CD4-positive, alpha-beta T cell treated with Interleukin-1 beta for 1 hour (primary cell): ENCODE data around the gene PRPF4.
"Not testable (repeated sequence)": the region's sequence is repeated elsewhere in the genome, so short reads cannot be mapped to it uniquely, and the experiment has no call there.

Experiments
- DNase-seq, 2 donors: peaks; one replicate each; pipeline ENCODE4 v3.0.0-alpha.2; 2020 to 2022

PRPF4 gene

DNA sequence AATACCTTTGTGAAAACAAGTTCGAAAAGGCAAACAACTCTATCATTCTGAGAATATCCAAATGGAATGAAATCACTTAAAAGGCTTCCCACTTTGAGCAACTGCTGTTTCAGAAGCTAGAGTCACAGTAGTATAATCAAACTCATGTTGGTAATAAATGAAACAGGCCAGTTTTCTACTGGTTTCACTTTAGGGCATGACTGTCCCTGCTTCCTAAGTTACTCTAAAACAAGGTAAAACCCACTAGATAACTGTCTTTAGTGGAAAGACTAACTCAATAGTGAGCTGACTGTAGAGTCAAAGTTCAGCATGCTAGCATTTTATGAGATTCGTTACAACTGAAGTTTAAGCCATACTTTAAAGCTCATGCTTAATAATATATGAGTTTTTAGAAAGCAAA lies 6.1 kb upstream of the PRPF4 start:
- no peak for DNase-seq

DNA sequence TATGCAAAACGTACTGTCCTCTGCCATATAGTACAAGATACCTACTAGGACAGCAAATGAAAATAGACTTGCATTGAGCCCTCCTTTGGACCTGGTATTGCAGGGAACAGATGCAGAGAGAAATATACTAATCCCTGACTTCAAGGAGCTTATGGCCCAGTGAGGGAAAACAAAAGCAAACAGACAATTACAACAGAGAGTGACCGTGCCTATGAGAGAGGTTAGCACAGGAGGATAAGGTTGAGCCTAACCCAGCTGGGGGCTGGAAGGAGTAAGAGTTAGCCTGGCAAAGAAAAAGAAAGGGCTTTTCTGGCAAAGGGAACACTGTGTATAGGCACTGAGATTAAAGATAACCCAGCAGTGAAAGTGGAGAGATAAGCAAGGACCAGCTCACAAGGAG lies 5.6 kb upstream of the PRPF4 start:
- DNase-seq, result no peak

DNA sequence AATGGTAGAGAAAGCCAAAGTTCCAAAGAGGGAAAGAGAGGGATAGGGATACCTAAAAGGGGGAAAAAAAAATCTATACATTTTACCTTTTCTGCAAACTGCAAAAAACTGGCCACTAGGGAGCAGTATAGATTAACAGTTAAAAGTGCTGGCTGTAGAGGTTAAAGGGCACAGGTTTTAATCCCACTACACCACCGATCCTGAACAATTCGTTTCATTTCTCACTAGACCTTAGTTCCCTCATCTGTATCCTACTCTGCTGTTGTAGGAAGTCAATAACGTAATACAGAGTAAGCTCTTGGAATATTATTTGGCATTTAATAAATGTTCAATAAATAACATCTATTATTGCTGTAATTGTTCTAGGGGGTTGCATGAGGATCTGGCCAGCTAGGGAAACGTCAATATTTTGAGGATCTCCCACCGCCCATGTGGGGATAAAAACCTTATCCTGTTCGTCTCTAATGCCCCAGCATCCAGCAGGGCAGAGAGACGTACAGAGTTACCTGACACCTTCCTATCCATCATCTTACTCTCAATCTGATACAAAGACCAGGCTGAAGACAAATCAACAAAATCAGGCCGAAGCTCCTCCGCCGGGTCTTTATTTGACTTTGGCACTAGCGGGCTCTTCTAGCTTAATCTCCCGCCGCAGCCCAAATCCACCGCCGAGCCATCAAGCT lies 843 bp upstream of the PRPF4 start:
- DNase-seq, result peak; percentile 15 to 75

DNA sequence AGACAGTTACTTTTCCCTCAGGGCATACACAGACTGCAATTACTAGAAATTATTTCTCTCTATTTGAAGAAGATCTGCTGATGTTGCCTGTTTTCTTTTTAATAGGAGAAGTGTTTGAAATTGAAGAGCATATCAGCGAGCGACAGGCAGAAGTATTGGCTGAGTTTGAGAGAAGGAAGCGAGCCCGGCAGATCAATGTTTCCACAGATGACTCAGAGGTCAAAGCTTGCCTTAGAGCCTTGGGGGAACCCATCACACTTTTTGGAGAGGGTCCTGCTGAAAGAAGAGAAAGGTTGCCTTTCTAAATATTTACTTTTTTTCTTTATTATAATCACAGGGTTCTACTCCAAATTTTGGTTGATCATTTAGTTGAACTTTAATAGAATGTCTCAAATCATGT lies 3.4 kb downstream of the PRPF4 start:
- DNase-seq, result no peak

DNA sequence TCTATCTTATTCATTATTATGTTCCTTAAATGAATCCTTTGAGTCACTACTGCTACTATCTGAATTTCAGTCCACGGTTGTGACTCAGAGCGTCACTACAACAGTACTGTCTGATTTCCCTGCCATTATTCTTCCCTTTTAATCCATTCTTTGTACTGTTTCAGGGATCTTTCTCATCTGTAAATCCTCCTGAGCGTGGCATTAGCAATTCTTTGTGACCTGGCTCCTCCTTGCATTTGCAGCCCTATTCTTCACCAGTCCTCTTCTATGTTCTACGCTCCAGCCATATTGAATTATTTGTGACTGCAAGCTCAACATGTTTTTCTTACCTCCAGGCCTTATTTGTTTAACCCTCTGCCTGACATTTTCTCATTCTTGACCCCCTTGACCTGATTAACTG lies 5.9 kb downstream of the PRPF4 start:
- DNase-seq, result no peak

DNA sequence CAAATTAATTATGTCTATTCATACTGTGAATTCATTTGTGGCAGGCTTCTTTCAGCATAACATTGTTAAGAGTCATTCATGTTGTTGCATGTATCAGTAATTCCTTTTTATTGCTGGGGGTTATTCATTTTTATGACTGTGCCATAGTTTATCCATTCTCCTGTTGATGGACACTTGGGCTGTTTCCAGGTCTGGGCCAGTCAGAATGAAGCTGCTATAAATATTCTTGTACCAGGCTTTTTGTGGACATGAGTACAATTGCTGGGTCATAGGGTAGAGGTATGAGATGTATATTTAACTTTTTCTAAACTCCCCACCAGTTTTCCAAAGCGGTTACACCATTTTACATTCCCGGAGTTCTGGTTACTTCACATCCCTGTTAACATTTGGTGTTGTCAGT lies 13.6 kb downstream of the PRPF4 start:
- DNase-seq, result no peak

DNA sequence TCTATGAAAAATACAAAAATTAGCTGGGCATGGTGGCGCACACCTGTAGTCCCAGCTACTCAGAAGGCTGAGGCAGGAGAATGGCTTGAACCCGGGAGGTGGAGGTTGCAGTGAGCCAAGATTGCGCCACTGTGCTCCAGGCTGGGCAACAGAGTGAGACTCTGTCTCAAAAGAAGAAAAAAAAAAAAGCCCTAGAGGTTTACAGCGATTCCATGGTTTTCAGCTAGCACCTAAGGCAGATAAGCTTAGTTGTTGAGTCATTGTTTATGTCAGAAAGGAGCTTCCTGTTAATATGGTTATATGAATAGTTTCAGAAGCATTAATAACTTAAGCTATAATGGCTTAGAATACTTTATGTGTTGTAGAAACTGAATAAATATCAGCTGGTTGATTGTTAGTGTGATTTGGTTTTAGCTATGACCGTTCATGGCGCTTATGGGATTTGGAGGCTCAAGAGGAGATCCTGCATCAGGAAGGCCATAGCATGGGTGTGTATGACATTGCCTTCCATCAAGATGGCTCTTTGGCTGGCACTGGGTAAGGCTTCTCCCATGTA lies 14.7 kb downstream of the PRPF4 start:
- DNase-seq, result no peak

DNA sequence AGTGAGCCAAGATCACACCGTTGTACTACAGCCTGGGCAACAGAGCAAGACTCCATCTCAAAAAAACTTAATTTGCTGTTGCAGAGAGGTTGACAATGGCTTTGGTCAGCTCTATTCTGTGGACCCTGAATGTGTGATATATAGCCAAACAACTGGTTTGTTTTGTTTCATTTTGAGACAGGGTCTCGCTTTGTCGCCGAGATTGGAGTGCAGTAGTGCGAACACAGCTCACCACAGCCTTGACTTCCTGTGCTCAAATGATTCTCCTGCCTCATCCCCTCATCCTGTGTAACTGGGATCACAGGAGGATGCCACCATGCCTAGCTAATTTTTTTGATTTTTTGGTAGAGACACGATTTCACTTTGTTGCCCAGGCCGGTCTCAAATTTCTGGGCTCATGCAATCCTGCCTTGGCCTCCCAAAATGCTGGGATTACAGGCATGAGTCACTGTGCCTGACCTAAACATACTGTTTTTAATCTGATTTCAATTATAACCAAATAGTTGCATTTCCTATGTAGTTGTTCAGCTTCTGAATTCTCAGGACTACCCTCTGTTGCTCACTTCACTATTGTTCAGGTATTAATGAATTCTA lies 17.9 kb downstream of the PRPF4 start:
- DNase-seq, result no peak

DNA sequence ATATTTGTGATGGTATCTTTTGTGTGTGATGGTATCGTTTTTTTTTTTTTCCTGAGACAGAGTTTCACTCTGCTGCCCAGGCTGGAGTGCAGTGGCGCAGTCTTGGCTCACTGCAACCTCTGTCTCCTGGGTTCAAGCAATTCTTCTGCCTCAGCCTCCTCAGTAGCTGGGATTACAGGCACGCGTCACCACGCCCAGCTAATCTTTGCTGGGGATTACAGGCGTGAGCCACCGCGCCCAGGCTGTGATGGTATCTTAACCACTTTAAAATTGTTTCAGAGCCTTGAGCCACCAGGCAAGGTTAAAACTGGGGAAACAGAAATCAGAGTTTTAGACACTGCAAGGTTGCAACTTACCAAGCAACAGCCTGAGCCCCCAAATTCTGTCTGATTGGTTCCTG lies 20.8 kb downstream of the PRPF4 start:
- DNase-seq, result not testable (repeated sequence)

DNA sequence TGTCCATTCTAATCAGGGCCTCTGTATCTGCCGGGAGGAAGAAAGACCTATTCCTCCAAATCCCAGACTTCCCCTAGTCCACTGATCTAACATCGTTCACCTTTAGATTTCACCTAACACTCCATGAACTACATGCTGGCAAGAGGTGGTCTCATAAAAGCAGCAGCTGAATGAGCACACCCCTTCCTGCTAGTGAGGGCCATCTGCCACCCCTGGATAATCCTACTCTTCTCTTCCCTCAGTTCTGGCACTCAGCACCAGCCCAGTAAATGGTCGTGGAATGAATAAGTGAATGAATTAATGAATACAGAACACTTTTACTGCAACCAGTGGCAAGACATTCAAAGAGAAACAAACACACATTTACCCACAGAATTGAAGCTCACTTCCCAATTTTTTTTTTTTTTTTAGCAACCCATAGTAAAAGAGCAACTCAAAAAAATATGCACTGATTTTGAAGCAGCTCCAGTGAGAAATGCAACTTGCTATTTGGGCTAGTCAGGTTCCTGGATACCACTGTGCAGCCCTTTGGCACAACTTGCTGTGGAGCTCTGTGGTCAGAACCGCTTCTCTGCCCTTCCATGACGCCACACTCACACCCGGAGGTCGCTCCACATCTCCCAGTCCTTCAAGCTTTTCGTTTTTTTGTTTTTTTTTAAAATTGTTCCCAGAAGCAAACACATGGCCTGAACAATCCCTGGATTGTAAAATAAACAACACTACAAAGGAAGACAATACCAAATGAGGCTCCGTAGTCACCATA lies 21.5 kb downstream of the PRPF4 start:
- no peak for DNase-seq

DNA sequence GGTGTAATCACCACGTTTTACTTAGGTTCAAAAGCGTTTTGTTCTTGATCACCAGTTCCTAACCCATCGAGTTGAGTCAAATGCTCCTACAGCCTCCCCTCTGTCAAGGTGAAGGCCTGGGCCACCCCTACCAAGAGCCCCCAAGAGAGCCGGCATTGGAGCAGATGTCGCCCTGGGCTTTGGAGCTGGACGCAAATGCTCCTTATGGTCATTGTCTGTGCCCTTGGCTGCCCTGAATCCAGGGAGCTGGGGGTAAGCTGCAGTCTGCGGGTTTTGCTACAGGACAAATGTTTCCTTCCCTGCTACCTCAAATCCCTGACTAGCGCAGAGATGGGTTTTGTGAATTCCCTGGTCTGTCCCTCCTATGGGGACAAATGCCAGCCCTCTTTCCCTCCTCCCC lies 22.9 kb downstream of the PRPF4 start:
- DNase-seq, result no peak

DNA sequence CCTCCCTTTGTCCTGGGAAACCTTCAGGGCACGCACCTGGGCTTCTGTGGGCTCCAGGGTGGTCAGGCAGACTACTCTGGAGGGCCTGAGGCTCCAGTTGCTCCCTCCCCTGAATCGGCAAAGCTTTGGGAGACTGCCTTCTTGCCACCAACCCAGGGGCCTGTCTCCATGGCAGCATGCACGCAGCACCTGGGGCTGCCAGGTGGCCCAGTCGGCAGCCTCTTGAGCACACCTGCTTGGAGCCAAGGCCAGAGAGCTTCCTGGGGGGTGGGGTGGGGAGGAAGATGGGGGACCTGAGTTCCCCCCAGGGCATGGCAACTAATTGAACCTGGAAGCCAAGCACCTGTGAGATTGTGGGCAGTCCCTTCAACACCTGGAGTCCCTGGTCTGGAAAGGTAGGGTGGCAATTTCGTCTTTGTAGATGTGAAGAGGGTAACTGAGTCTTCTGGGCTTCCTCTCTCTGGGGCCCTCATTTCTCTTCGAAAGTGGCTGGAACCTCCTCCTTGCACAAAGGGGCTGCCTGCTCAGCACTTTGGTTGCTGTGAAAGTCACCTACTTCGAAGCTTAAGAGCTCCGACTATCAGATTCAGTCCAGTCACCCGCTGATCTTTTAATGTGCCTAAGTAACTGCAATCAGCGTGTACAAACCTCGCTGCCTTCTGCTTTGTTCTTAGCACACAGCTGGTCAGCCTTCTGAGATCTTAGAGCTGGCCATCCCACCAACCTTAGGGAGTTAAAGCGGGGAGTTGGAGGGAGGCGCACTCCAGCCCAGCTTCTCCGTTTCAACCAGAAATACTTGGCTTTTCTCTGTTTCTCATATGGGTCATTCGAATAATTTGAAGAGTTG lies 23.7 kb downstream of the PRPF4 start:
- no peak for DNase-seq

DNA sequence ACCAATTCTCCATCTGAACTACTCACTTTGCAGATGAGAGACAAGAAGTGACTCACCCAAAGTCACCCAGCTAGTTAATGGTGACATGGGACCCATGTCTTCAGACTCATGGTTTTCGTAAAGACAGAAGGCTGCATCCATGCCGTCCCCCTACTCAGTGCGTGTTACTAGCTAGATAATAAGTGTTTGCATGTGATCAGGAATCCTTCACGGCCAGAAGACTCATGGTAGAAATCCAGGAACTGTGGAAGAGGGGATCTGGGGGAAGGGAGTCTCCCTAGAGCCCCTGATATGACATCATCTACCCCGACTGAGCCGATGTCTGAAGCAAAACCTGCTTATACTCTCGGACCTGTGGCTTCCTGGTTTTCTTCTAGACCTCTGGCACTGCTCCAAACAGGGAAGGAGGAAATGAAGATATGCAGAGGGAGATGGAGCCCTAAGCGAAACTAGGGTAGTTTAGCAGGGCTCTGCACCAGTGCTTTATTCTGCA lies 24.4 kb downstream of the PRPF4 start:
- peak in 1 of 2 donors; percentile 7 for DNase-seq

DNA sequence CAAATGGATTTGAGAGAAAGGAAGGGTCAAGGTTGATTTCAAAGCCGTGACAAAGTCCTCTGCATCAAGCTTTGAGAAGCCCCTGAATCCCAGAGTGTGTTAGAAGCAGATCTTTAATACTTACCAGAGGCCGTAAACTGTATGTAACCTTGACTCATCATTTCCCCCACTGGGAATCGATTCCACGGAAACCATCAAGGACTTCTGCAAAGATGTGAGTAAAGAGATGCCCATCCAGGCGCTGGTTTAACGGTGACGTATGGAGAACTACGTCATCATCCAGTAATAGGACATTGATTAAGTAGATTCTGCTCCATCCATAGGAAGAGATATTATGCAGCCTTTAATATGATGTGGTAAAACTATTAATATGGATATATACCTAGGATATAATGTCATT lies 26.1 kb downstream of the PRPF4 start:
- no peak for DNase-seq

DNA sequence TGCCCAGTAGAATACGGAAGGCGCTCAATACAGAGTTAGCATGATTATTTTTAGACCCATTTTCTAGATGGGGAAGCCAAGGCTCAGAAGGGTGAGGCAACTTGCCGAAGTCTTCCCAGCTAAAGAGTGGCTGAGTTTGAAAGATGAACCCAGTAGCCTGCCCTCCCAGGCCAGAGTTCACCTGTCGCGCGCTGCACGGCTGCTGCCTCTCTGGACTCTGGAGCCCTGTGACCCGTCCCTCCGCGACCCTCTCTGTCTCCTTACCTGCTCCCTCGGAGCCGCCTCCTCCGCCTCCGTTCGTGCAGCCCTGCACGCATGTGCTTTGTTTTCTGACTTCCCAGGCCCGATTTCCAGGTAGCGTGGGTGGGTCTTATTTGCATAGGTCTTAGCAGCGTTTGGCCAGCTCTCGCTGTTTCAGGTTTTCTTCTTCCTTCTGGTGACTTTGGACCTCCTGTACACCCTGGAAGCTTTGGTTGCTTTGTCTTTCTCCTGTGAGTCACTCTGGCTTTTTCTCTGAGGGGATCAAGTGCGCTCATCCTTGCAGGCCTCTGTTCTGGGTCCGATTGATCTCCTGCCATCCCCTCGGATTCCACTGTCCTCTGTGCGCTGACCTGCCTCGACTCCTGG lies 27.4 kb downstream of the PRPF4 start, which contains the start of gene RNF183:
RNF183 (minus strand) TSS at position 585 of the 627 bp plus-strand sequence. CDS start 5,192 bp downstream, outside the sequence.
- no peak for DNase-seq

DNA sequence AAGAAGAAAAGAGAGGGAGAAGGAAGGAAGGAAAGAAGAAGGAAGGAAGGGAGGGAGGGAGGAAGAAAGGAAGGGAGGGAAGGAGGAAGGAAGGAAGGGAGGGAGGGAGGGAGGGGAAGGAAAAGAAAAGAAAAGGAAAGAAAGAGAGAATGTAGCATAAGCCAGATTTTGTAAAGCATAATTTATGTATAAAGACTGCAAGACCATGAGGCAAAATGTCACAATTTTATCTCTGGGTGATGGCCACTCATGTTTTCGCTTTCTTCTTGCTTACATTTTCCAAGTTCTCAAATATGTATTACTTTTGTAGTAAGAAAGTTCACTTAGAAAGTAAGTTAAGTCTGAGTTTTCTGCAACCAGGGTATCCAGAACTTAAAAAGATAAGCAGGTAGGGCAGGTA lies 31.1 kb downstream of the PRPF4 start:
- DNase-seq, result no peak

DNA sequence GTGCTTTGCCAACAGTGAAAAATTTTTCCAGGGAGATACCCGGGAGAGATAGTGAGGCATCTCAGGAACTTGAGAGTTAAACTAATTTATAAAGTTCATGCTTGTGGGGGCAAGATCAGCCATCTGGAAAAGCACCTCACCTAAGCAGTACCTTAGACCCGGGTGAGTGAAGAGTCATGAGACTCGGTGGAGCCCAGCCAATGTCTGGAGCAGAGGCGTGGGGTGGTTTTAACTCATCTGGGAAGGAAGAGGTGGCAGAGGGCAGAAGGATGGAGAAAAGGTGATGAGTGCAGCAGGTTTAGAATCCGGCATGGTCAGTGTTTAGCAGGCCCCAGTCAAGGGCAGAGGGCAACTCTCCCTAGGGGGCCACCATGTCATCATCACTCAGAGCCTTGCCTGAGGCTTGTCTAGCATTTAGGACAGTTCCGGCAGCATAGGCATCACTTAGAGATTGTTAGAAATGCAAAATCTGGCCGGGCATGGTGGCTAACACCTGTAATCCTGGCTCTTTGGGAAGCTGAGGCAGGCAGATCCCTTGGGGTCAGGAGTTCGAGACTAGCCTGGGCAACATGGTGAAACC lies 32.0 kb downstream of the PRPF4 start:
- DNase-seq, result no peak

DNA sequence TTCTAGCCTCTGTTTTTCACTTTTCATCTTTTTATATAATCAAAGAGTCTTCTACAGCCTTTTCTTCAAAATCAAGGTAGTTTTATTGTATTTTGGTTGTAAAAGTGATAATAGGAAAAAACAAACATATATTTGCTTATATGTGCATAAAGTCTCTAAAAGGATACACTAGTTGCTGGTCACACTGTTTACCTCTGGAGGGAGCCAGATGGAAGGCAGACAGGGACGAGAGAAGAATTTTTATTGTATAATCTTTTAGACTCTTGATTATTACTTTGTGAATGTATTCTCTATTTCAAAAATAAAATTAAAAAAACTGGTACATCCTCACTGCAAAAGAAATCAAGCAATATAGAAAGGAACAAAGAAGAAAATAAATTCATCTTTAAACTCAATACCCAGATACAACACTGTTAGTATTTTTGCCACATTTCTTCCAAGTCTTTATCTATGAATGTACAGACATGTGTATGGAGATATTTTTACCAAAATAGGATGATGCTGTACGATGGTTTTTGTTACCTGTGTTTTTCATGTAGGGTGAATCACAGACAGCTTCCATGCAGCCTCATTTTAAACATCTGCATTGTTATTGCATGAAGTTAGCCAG lies 33.9 kb downstream of the PRPF4 start:
- DNase-seq, result peak; percentile 8 to 48

DNA sequence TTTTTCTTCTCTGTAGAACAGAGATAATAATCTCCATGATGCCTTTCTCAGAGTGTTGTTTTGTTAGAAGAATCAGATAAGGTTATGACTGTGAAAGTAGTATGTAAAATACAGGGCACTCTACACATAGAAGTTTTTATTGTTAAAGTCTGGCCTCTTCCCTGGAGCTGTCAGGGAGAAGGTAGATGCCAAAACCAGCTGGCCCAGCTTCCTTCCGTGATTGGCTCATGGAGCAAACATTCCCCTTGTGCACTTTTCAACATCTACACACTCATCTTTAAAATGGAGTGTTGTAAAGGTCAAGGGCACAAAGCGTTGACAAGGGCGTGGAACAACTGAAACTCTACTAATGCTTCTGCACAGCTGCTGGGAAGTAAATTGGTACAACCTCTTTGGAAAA lies 35.1 kb downstream of the PRPF4 start:
- no peak for DNase-seq

DNA sequence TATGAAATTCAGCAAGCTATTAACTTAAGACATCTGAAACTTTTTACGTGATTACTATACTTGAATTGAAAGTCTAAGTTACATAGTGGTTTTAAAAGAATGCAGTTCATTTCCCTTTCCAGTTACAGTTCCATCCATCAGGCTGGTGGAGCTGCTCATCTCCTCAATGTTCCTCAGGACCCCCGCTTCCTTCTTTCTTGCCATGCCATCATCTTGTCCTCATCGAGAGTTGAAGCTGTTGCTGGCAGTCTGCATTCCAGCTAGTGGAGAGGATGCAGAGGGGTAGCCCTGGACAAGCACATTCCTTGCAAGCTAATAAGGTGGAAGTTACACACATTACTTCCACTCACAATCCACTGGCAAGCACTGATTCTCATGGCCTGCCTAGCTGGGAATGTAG lies 36.5 kb downstream of the PRPF4 start:
- DNase-seq, result no peak

DNA sequence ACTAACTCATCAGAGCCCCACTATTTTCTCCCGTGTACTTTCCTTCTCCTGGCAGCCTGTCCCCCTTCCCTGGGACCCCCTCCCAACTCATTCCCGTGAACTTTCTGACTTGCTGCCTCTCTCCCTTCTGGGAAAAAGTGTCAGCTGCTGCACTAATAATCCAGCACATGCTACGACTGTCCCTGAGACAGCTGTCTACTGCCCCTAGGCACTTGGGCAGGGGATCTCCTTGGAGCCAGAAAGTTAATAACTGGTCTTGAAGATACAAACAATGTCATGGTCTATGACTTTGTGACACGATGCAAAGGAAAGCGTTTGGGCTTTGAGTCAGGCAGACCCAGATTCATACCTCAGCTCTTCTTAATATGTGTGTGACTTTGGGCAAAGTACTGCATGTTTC lies 37.8 kb downstream of the PRPF4 start:
- DNase-seq, result no peak
